ENCODE measurements around the gene OPTC. TPM values are rescaled to one million over a fixed set of nuclear protein-coding genes. Genes with fewer than 3 reads are reported as not detected.

The OPTC gene
- total RNA-seq, 1 donor from 2014 or later = not detected

GRCh38 chr1:203503836-203504235, 9.9 kb downstream of the OPTC start:
- H3K4me3 Mint-ChIP-seq = no peak overlapping the region
- H3K36me3 Mint-ChIP-seq = no peaks in the 10 kb centered on the region
- H3K27me3 Mint-ChIP-seq = peaks cover 16% of the 10 kb centered on the region
- TF ChIP-seq CTCF (conservative IDR thresholded peaks at IDR 0.05) = no peak
- H3K27ac Mint-ChIP-seq = no peak overlapping the region
- no peaks in the 10 kb centered on the region for H3K9me3 Mint-ChIP-seq
- peaks cover 40% of the 10 kb centered on the region for H3K4me1 Mint-ChIP-seq (ENCODE audit: unreplicated experiment)
- DNase-seq (ENCODE audit: extremely low spot score, unreplicated experiment) = no peak

GRCh38 chr1:203504400-203505250, 10.7 kb downstream of the OPTC start:
- no peaks in the 10 kb centered on the region for H3K36me3 Mint-ChIP-seq
- H3K4me1 Mint-ChIP-seq (ENCODE audit: unreplicated experiment) = peaks cover 48% of the 10 kb centered on the region
- peak overlapping the region; percentile 15 for H3K4me3 Mint-ChIP-seq
- H3K27ac Mint-ChIP-seq = peak overlapping the region; percentile 4
- peak; percentile 94 for TF ChIP-seq CTCF (conservative IDR thresholded peaks at IDR 0.05)
- no peaks in the 10 kb centered on the region for H3K9me3 Mint-ChIP-seq
- H3K27me3 Mint-ChIP-seq = peaks cover 16% of the 10 kb centered on the region
- DNase-seq (ENCODE audit: extremely low spot score, unreplicated experiment) = peak; percentile 82

GRCh38 chr1:203505526-203506204, 11.7 kb downstream of the OPTC start:
- TF ChIP-seq CTCF (conservative IDR thresholded peaks at IDR 0.05) = no peak
- H3K36me3 Mint-ChIP-seq = no peaks in the 10 kb centered on the region
- peaks cover 52% of the 10 kb centered on the region for H3K4me1 Mint-ChIP-seq (ENCODE audit: unreplicated experiment)
- H3K27me3 Mint-ChIP-seq = peaks cover 16% of the 10 kb centered on the region
- peak overlapping the region; percentile 23 for H3K27ac Mint-ChIP-seq
- H3K4me3 Mint-ChIP-seq = no peak overlapping the region
- no peak for DNase-seq (ENCODE audit: extremely low spot score, unreplicated experiment)
- H3K9me3 Mint-ChIP-seq = no peaks in the 10 kb centered on the region

- Mint-ChIP-seq H3K9me3 (no peaks in the 10 kb centered on the region), H3K4me1 (ENCODE audit: unreplicated experiment) (peaks cover 59% of the 10 kb centered on the region), H3K36me3 (no peaks in the 10 kb centered on the region), H3K4me3 (no peak overlapping the region), H3K27me3 (peaks cover 15% of the 10 kb centered on the region), H3K27ac (peak overlapping the region; percentile 28)
- DNase-seq (ENCODE audit: extremely low spot score, unreplicated experiment) = no peak
- no peak for TF ChIP-seq CTCF (conservative IDR thresholded peaks at IDR 0.05)
Measured at GRCh38 chr1:203506858-203507626, 13.1 kb downstream of the OPTC start.

- H3K4me1 Mint-ChIP-seq (ENCODE audit: unreplicated experiment) = peaks cover 66% of the 10 kb centered on the region
- DNase-seq (ENCODE audit: extremely low spot score, unreplicated experiment) = no peak
- H3K27ac Mint-ChIP-seq = peak overlapping the region; percentile 2
- TF ChIP-seq CTCF (conservative IDR thresholded peaks at IDR 0.05) = no peak
- no peak overlapping the region for H3K4me3 Mint-ChIP-seq
- no peaks in the 10 kb centered on the region for H3K36me3 Mint-ChIP-seq
- H3K9me3 Mint-ChIP-seq = no peaks in the 10 kb centered on the region
- H3K27me3 Mint-ChIP-seq = peaks cover 12% of the 10 kb centered on the region
Measured at GRCh38 chr1:203507759-203508158, 13.8 kb downstream of the OPTC start.
